NCI-H446 treated with DMSO at 0.1 percent for 48 hours (cell line): ENCODE data around the gene USP24.
"Not testable (repeated sequence)": the region's sequence is repeated elsewhere in the genome, so short reads cannot be mapped to it uniquely, and the experiment has no call there.

Experiments used
- DNase-seq: peaks from one replicate; lab custom pipeline; 2025; lab: John Stamatoyannopoulos, UW

The USP24 gene

DNA sequence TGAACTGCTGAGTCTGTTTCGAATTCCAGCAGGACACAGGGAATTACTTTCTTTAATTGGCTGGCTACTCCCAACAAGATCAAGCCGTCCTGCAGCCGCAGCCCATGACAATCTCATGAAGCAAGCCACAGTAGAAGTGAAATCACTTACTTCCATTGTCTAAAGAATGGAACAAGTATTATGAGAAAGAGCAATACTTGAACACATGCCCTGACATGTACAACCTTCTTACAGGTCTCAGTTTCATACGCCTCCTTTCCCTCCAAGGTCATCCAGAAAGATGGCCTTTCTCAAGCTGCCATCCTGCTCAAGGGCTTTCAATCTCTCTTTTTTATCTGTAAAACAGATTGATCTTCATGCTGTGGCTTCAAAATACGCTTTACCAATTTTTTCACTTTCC lies 90.7 kb downstream of the USP24 start:
- DNase-seq = no peak

DNA sequence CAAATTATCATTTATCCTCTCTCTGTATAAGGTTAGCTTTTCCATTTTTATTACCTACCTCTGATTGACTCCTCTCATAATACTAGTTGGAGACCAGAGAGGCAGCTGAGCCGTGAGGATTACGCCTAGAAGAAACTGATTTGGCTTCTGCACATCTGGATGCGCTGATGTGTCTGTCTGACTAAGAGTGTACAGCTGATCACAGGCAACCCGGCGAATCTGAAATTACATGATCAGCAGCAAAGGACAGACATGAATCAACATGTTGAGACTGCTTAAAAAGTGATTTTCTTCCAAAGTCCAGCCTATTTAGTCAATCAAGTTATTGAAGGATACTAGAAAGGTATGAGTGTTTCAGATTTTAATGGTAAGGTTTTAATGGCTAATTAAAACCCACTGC lies 94.6 kb downstream of the USP24 start:
- DNase-seq = no peak

DNA sequence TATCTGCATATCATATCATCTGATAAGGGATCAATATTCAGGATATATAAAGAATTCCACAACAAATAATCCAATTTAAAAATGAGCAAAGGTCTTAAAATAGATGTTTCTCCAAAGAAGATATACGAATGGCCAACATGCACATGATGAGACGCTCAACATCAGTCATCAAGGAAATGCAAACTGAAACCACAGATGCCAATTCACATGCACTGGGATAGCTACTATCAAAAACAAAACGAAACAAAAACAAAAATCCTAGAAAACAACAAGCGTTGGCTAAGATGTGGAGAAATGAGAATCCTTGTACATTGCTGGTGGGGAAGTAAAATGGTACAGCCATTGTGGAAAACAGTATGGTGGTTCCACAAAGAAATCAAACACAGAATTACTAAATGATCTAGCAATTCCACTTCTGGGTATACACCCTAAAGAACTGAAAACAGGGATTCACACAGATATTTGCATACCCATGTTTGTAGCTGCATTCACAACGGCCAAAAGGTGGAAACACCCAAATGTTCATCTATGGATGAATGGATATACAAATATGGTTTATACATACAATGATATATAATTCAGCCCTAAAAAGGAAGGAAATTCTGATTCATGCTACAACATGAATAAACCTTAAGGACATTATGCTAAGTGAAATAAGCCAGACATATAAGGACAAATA lies 96.4 kb downstream of the USP24 start:
- no peak for DNase-seq

DNA sequence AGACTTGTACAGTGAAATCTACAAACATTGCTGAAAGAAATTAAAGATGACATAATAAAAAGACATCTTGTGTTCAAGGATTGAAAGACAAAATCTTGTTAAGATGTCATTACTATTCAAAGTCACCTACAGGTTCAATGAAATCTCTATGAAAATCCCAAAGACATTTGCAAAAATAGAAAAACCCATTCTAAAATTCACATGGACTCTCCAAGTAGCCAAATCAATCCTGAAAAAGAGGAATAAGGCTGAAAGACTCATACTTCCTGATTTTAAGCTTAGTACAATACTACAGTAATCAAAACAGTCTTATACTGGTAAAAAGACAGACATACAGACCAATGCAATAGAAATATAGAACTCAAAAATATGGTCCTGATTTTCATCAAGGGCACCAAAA lies 97.2 kb downstream of the USP24 start:
- no peak for DNase-seq

DNA sequence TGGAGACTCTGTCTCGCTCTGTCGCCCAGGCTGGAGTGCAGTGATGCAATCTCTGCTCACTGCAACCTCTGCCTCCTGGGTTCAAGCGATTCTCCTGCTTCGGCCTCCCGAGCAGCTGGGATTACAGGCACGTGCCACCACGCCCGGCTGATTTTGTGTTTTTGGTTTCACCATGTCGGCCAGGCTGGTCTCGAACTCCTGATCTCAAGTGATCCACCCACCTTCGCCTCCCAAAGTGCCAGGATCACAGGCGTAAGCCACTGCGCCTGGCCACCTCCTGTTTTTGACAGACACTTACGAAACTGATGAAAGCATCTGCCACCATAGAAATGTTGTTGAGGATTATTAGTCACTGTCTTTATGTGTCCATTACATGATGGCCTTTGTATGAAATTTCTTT lies 106.2 kb downstream of the USP24 start:
- not testable (repeated sequence) for DNase-seq

DNA sequence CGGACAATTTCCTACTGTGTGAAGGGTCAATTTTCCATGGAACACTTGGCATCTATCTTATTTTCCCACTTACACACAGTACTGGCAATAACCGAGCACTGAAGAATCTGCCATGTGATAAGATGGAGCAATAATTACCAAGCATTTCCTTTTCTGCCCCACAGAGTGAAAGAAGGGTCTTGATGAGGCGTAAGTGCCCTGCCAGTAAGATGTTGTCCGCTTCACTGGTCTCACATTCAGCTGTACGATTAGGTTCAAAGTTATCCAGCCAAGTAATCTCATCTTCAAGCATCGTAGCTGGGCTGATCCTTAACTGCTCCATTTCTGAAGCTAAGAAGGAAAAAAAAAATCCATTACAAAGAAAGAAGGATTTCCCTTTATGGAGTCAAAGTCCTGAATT lies 108.1 kb downstream of the USP24 start:
- no peak for DNase-seq

DNA sequence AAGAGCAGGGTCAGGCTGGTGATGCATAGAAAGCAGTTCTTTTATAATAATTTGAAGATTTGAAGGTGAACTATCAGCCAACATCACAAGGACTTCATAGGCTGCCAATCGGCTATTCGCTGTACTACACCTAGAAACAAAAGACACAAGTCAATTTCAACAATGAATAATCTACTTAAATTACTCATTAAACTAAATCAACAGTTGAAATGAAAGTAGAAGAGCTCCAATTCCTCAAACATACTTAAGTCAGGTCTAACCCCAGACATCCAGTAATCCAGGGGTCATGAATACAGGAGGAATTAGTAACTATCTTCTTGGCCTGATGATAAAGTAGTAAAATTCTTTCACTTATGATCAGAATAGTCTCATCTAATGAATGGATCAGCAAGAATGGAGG lies 111.3 kb downstream of the USP24 start:
- no peak for DNase-seq

DNA sequence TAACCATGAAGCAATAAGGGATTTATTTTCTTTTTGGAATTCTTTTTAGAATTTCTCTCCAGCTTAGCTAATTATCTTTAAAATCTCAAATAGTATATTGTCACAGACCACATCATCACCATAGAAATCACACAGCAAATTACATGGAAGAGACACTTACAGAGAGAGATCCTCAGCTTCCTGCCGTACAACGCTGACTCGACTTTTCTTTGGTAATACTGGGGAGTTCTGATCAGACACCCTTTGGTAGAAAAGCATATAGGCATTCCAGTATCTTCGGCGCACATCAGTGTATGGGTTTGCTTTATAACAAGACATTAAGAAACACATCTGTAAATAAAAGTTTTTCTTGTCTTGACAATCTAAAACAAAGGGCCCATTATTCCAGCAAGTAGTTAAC lies 120.1 kb downstream of the USP24 start:
- no peak for DNase-seq

DNA sequence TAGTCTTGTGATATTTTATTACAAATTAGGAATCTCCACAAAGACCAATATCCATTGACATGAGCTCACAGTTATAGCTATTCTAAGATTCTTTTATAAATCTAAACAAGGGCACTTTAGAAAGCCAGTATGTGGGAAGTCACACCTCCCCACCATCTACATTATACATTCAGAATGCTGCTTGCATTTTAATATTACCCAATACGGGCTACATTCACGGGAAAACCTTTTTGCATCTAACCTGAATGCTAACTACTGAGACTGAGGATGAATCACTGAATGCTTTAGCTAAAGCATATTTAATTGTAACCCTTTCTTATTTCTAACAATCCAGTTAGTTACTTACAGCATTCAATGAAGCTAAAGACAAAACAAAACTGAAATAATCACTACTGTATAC lies 122.7 kb downstream of the USP24 start:
- DNase-seq = no peak

DNA sequence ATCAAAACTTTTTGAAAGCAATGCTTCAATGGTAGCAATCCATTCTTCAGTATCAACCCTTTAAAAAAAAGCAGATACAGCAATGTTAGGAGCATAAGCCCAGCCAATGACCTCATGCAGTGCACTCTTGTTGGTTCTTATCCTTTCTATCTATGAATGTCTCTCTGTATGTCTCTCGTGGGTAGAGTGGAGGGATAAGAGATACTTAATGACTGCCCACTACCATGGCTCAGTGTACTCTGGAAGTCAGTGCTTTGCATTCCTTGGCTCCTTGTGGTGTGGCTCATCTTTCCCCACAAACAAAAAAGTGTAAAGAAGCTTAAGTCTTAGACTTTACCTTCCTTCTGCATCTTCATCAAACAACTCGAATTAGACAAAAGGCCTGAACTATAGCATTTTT lies 125.5 kb downstream of the USP24 start:
- no peak for DNase-seq

DNA sequence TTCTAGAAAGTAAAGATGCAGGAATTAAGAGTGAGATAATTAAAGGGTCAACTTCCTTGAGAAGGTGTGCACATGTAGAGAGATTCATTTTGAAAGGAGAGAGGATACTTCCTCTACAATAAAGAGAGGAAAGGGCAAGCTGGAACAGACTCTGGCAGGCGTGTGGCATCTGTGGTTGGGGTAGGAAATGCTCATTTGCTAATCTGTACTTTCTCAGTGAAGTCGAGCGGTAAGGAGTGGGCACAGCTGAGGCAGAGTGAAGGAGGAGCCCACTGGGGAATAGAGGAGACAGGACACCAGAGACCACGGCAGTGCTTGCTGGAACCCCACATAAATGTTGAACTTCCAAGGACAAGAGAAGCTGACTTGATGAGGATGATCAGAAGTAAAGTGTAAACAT lies 126.8 kb downstream of the USP24 start:
- DNase-seq = no peak

DNA sequence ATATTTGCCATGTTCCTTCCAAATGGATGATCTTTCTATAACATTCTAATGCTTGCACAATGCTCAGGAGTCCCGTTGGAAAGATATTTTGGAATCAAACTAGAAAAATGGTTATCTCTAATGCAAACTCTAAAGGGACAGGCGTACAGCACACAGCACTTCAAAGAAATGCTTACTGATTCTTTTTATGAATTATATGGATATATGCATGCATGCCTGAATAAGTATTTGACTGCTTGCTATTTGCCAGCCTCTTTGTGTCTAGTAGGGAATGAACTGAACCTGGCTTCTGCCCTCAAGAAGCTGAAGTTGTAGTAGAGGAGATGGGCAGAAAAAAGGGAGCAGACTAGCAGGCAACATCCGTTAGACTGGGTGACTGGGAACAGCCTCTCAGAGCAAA lies 127.7 kb downstream of the USP24 start:
- no peak for DNase-seq

DNA sequence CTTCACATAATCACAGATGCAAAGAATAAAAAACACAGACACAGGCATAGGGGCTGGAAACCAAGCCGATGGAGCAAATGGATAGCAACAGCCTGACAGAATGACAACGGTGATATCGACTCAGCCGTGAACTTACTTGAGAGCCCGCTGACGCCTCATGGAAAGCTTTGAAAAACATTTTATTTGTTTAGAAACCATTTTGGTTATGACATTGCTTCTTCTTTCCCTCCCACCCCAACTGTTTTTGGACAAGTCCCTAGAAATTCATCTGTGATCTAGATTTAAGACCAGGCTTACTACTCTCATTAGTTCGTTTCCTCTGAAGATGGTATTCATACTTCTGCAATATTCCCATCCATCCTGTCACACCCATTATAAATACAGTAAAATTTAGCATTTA lies 130.9 kb downstream of the USP24 start:
- DNase-seq = no peak

DNA sequence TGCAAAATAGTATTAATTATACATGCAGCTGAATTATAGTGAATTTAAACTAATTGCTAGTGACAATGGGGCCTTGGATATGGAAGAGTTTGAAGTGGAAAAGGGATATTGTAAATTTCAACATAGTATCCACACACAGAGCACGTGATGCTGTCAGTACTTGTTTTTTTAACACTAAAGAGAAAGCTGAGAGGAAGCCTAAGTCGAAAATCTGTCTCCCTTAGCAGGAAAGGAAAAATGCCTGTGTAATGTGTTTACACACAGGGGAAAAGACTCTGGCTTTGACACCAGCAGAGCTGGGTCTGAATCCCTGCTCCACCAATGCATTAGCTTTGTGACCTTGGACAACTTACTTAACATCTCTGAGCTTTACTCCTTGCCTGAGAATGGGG lies 133.3 kb downstream of the USP24 start:
- no peak for DNase-seq

DNA sequence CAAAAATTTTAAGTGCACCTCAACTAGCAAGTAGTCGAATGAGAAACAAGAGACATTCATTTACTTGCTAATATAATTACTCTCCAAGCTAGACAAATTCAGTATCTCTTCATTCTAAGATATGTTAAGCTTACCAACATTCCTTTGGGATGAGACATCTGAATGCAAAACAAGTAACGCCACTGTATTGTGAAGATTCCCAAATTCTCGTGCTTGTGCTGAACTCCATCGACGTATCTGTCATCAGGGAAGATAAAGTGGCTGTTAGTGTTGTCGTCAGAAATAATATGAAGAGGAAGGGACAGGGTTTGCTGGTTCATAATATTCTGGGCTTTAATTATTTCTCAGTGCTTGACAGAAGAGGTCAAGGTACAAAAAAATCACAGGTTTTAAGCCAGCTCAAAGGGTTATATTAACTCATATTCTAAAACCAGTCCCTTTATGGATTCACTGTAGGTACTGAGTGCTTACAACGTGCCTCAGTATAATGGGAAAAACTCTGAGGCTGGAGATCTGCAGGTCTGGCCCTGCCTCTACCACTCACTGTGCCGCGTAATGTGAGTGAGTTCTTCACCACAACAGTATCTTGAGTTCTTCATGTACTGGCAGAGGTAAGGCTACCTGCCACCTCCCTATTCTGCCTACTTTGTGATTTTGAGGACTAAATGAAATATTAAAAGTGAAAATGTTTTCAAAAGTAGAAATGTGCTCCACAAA lies 133.8 kb downstream of the USP24 start:
- no peak for DNase-seq

DNA sequence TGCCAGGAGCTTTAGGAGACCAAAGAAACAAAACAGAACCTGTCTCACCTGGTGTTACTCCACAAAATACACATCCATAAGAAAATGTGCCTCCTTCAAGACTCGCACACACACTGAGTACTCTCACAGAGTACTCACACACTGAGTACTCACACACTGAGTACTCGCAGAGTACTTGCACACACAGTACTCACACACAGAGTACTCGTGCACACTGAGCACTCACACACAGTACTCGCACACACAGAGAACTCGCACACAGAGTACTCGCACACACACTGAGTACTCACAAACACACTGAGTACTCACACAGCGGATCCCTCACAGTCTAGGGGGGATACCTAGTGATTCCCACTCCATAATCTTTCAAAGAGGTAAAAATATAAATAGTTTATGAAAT lies 135.5 kb downstream of the USP24 start:
- no peak for DNase-seq

DNA sequence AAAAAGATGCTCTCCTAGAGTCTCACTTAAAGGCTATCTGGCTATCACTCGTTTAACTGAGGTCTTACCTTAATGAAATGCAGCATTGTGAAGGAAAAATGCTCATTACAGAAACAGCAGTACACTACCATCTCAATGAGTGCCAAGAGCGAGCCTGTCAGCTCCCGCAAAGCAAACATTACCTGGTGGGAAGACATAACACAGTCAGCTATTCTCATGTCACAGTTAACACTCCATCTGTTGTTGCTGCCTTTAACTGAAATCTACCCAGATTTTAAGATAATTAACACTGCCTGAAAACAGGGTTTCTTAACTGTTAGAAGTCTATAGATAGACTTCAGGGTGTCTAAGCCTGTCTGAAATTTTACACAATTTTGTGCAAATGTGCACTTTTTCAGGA lies 136.7 kb downstream of the USP24 start:
- no peak for DNase-seq

DNA sequence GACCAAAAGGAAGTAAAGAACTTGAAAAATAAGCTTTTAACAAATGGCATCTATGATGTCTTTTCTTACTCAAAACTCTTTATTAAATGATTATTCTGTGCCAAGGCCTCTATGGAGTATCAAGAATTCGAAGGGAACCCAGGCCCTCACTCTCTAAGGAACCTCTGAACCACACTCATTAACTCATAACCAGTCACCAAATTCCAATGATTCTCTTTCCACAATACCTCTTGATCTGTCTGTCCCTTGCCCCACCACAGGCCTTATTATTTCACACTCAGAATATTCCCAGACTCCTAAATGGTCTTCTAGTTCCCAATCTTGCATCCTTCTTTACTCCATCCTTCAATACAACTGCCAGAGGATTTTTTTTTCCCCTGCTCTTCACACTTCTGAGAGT lies 138.8 kb downstream of the USP24 start:
- no peak for DNase-seq

DNA sequence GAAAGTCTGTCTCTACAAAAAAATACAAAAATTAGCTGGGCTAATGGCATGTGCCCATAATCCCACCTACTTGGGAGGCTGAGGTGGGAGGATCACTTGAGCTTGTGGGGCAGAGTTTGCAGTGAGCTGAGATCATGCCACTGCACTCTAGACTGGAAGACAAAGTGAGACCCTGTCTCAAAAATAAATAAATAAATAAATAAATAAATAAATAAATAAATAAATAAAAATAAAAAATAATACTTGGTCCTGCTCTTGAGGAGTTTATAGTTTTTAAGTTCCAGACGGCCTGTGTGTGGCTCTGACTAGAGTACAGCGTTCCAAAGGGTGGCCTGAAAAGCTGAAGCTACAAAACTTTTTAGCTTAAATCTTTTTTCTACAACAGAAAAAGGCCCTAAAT lies 140.7 kb downstream of the USP24 start:
- DNase-seq = no peak

DNA sequence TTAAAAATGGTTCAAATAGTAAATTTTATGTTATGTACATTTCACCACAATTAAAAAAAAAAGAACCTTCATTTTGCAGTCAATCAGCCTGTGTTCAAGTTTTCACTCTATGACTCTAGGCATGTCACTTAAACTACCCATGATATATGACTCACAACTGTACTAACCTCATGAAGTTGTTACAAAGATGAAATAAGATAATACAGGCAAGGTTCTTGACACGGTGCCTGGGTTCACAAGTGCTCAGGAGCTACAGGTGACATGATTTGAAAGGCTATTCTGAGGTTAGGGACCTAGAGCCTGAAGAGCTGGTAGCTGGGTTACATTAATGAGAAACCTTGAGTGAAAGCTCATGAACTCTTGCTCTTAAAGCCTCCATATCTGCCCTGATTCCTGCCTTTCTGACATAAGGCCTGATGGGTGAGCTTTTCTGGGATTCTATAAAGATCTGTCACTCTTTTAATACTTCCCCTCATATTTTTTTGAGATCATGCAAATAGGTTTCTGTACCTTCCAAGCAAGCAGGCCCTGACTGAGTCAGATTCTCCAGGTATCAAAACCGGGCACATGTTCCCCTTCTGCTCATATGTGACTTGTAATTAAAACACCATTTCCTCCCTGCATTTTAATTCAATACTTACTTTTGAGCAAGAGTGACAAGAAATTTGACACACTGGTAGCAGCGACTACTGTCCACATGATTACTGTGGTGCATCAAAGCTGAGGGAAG lies 141.8 kb downstream of the USP24 start:
- DNase-seq = no peak

DNA sequence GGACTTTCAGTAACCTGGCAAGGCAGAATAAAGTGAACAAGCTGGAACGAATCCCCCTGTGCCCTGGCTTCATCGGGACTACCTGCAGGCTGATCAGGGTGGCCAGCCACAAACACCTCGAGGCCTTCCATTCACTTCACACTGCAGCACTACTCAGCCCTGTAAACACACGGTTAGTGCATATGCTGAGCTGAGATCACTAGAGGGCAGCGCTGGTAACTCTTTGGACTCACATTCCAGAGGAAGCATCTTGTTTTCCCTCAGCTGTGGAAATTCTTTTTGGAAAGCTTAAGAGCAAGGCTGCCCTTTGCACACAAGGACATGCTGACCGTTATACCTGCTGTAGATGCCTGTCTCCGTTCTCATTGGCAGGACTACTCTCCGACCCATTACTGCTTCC lies 143.7 kb downstream of the USP24 start:
- peak; percentile 32 for DNase-seq

DNA sequence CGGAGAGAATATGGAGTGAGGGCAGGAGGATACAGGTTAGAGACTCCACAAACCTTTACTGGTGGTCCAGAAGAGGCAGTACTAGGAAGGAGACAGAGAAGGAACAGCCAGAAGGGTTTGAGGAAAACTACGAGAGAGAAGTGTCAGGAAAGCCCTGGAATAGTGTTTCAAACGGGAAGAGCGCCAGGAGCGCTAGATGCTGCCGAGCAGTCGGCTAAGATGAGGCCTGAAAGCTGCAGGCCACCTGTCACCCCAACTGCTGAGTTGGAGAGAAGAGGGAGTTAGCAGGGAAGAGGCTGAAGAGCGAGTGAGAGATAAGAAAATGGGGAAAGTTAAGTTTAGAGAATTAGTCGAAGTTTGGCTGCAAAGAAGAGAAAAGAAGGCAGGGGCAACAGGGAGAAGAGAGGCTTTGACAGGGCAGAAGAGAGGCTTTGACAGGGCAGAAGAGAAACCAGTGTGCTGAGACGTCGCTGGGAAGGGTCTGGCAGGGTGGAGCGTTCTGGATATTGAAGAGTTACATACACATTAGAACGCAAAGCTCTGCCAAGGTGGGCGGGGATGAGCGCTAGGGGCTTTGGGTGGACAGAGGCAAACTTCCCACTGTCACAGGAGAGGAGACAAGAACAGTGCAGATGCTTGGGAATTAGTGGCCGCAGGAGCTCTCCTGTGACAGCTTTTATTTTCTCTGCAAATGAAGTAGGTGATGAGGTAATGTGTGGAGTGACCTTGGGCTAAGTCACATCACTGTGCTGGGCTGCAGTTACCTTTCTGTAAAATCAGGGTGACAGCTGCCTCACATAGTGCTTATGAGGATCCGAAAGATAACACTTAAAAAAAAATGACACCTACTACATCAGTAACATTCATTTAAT lies 144.6 kb downstream of the USP24 start:
- peak; percentile 63 for DNase-seq
